ENCODE results near the gene TSACC.
"Not testable (repeated sequence)": the region's sequence is repeated elsewhere in the genome, so short reads cannot be mapped to it uniquely, and the experiment has no call there.

Gene TSACC

GRCh38 chr1:156347331-156347730 is 9.0 kb downstream of the TSACC start:
- DNase-seq, result no peak

- not testable (repeated sequence) for DNase-seq
Measured at GRCh38 chr1:156352481-156352880, 14.2 kb downstream of the TSACC start.

DNA sequence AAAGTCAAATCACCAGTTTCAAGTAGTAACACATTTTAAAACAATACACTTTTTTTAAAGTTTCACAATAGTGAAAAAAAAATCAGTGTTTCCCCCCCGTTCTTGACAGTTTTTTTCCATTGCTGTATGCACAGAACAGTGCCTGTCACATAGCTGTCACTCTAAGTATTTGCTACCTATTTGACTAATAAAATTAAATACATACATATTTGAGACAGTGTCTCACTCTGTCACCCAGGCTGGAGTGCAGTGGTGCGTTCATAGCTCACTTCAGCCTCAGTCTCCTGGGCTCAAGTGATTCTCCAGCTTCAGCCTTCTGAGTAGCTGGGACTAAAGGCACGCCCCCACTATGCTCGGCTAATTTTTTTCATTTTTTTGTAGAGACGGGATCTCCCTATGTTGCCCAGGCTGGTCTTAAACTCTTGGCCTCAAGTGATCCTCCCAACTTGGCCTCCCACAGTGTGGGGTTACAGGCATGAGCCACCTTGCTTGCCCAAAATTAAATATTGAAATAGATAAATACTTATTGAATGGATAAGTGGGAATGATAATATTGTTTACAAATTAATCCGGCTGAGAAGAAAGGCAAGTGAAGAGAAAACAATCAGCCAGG is 18.0 kb downstream of the TSACC start:
- no peak for DNase-seq

DNA sequence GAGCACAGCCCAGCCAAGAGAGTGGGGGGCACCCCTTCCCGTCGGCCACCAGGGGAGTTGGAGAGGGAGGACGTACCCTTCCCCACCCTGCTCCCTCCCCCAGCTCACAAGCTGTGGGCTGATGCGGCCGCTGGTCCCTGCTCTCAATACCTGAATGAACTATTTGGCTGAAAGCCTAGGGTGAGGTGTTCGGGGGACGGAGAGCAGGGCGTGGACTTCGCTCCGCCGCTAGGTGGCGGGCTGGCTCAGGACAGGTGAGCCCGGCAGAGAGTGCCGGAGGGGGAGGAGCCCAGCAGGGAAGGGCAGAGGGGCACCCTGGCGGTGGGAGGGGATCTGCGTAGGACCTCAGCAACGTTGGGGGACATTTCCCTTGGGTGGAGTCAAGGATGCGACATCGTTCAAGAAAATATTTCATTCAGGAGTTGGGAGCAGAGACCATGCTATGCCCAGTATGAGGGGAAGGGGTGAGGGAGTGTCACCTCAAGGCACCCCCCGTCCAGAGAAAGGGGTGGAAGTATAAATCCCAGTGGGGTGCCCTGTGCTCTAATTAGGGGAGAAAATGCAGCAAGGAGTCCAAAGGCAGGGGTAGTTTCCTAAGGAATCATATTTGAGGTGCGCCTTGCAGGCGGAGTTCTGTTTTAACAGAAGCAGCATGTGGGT is 18.7 kb downstream of the TSACC start:
- DNase-seq, result no peak

DNA sequence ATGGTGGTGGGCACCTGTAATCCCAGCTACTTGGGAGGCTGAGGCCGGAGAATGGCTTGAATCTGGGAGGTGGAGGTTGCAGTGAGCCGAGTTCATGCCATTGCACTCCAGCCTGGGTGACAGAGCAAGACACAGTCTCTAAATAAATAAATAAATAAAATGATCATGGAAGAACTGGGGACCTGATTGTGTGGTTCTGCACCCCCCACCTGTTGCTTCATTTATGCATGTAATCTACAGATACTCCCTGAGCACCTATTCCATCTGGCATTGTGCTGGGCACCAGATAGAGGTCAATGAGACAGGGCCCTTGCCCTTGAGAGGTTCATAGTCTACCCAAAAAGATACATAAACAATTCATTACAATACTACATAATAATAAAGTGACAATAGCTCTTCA is 19.7 kb downstream of the TSACC start:
- DNase-seq, result no peak

DNA sequence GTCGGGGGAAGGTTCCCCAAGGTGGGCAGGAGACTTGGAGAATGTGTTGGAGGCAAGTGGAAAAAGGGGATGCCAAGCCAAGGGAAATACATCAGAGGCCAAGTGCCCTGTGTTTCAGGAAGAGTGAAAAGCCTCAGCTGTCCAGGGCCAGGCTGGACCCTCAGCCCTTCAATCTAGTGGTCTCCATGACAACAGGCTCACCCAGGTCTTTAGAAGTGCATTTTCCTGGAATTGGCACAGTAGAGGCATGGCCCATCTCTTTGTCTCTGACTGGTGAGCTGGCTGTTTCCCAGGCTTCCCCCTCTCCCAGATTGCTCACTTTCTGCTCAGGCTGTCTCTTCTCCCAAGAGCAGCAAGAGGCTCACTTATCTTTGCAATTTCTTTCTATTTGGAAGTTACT is 20.3 kb downstream of the TSACC start:
- no peak for DNase-seq

- no peak for DNase-seq
Measured at GRCh38 chr1:156359249-156359648, 20.9 kb downstream of the TSACC start.

DNA sequence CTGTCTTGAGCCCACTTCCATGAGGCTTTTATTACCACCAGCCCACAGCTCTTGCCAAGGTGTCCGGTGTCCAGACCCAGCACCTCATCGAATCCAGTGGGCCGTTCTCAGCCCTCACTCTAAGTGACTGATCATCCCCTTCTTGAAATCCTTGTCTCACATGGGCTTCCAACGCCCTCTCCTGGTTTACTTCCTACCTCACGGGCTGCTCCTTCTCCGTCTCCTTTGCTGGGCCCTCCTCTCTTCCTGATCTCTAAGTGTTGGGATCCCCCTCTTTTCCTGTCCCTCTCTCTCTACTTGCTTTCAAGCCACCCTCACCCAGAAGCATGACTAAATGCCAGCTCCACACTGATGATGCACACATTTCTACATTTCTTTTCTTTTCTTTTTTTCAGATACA is 21.6 kb downstream of the TSACC start:
- DNase-seq, result no peak

DNA sequence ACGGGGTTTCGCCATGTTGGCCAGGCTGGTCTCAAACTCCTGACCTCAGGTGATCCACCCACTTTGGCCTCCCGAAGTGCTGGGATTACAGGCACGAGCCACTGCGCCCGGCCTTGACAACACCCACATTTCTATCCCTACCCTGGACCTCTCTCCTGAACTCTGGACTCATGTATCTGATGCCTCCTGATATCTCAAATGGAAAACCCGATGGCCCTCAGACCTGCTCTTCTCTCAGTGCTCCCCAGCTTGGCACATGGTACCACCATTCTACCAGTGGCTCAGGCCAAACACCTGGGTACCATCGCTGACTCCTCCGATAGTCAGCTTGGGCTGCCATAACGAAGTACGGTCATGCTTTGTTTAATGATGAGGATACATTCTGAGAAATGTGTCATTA is 22.2 kb downstream of the TSACC start:
- DNase-seq, result no peak

DNA sequence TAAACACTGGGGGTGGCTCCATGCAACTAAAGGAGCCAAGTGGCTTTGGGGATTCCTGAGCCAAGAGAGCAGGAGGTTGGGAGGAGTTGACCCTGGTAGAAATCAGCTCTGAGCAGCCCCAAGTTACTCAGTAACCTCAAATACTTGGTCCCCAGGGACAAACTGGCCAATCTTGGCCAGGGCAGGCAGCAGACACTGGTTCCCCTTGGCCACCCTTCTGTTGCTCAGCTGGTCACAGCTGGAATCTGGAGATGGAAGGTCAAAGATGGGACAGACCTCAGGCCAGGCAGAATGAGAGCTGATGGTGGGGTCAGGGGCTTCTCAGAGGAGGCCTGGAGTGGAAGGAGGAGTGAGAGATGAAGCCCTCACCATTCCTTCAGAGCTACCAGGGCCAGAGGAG is 27.4 kb downstream of the TSACC start:
- DNase-seq, result no peak

DNA sequence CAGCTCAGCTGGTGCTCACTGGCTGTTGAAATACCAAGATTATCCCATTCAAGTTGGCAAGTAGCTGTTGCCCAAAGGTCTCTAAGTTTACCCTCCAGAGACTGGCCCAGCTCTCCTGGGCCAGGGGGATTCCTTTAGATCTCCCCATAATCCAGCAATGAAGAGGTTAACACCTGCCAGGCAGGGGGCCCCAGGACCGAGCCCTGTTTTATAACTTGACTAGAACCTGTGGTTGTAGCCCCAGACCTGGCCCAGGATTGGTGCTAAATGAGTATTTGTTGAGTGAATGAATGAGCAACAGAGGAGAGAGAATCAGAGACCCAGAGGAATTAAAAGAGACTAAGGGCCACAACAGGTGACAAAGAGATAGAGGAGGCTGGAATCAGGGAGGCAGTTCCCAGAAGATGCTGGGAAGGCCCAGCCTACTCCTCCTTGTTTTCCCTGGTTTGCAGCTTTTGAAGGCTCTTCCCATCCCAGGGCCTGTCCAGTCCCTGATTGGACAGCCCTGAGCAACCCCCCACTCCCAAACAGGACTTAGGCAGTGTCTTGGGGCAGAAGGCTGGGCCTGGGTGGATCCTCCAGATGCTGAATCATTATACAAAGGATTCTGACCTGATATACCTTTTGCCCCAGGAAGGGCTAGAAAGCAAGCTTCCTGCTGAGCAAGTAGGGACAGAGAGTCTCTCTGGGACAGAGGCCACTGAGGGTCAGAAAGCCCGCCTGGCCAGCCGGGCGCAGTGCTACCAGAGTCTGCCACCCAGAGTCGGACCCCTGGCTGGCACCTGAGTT is 28.2 kb downstream of the TSACC start:
- no peak for DNase-seq

GRCh38 chr1:156367383-156368156 is 29.2 kb downstream of the TSACC start:
- no peak for DNase-seq

DNA sequence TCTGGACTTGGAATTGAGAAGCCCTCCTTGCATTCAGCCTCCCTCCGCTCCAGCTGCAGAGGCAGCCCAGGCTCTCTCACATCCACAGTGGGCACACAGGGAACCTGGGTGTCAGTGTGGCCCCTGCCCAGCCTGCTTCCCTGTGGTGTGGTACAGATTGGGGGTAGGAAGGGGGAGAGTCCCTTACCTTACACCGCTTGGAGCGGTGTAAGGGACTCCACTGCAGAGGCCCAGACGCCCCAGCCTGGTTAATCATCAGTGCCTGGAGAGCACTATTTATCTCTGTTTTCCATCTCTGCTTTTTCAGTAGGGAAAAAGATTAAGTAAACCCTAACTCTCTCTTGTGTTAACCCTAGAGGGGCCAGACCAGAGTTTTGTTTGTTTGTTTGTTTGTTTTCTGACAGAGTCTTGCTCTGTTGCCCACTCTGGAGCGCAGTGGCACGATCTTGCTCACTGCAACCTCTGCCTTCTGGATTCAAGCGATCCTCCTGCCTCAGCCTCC is 29.9 kb downstream of the TSACC start:
- no peak for DNase-seq

DNA sequence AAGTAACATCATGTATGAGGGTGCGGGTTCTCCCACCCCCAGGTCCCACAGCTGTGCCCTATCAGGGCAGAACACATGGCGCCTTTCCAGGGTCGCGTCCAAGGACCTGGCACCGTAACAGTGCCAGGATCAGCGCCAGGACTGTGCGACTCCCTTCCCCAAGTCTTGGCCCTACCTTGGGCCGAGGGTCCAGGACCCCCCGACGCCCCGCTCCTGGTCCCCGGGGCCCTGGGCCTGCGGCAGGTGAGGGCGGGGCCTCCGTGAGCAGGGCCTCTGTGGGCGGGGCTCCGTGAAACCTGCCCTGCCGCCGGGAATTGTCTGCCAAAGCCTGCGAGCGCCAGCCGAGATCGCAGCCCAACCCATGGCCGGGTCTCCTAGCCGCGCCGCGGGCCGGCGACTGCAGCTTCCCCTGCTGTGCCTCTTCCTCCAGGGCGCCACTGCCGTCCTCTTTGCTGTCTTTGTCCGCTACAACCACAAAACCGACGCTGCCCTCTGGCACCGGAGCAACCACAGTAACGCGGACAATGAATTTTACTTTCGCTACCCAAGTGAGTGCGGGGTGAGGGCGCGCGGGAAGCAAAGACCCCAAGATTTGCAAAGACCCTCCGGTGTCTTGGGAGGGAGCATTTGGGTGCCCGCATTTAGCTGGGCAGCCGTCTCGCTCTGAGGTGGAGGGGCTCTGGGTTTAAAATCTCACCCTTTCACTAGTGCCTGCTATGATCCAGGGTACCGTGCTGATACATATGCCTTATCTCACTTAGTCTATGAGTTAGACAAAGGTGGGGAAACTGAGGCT is 30.8 kb downstream of the TSACC start, which contains the start of gene RHBG:
RHBG (plus strand) TSS at position 323 of the 796 bp plus-strand sequence; CDS start at position 362, 39 bp downstream.
- DNase-seq, result peak; percentile 13

DNA sequence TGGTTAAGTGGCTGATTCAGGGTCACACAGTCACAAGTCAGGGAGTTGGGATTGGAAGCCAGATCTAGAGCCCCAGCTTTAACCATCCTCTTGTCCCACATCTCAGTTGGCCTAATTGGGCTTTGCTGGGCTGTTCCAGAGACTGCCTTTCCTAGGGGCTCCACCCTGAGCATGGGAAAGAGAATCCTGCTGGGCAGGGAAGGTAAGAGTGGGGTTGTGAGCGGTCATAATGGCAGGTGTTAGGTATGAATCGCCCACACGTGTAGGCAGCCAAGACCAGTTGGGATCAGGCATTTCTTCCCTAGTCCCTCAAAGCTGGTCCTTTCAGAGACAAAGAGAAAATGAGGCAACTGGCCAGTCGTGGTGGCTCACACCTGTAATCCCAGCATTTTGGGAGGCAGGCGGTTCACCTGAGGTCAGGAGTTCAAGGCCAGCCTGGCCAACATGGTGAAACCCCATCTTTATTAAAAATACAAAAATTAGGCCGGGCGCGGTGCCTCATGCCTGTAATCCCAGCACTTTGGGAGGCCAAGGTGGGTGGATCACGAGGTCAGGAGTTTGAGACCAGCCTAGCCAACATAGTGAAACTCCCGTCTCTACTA is 31.5 kb downstream of the TSACC start:
- DNase-seq, result not testable (repeated sequence)

DNA sequence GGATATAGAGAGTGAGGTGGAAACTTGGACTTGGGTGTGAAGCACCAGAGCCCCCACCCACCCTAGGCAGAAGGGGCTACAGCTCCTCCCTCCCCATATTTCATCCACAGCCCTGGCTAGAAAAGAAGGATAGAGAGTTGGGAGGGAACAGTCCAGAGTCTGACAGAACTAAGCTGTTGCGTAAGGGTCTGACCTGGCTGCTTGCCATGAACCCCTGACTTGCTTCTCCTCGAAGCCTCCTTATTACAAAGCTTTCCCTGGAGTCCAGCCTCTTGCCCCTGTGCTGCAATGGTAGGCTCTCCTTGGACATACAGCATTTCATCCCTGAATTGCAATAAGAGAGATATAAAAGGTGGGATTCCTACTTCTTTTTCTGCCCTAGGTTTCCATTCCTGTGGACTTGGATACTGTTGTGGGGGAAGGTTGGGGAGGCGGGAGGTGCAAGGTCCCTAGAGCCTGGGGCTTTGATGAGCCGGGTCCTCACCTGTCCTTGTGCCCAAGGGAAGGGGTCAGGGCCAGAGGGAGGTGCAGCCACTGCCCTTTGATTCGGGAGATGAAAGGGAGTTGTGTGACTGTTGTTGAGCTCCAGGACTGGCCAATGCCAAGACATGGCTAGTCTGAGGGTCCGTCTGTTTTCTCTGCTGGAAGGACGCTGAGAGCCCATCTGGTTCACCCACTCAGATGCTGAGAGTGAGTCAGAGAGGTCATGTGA is 33.4 kb downstream of the TSACC start:
- DNase-seq, result peak; percentile 71

- no peak for DNase-seq
Measured at GRCh38 chr1:156372265-156372586, 33.9 kb downstream of the TSACC start.

GRCh38 chr1:156372876-156373275 is 34.5 kb downstream of the TSACC start:
- DNase-seq, result no peak

- no peak for DNase-seq
Measured at GRCh38 chr1:156373546-156373945, 35.2 kb downstream of the TSACC start.

- peak; percentile 82 for DNase-seq
Measured at GRCh38 chr1:156376146-156376545, 37.8 kb downstream of the TSACC start.

Data from MV-4-11 (cell line).